Rectal smooth muscle tissue (tissue), 1 donor: ENCODE measurements around the gene RMND5A.
A peak's percentile ranks its signal among the peaks of the same experiment; 100 is the strongest.

Source experiments
- H3K27ac ChIP-seq: one replicate; pipeline ENCODE4 v1.7.0; 2013; ENCODE audit warnings: low read depth, low read length, inconsistent platforms
- H3K27me3 ChIP-seq: one replicate; pipeline ENCODE4 v1.7.0; 2013; ENCODE audit warnings: low read length; ENCODE audit not compliant: control insufficient read depth, insufficient read depth
- H3K36me3 ChIP-seq: one replicate; pipeline ENCODE4 v1.7.0; 2013; ENCODE audit warnings: low read length; ENCODE audit not compliant: control insufficient read depth, insufficient read depth
- H3K4me1 ChIP-seq: one replicate; pipeline ENCODE4 v1.7.0; 2013; ENCODE audit warnings: low read length; ENCODE audit not compliant: control insufficient read depth, insufficient read depth
- H3K4me3 ChIP-seq: one replicate; pipeline ENCODE4 v1.7.0; 2013; ENCODE audit warnings: low read length
- H3K9ac ChIP-seq: one replicate; pipeline ENCODE4 v1.7.0; 2013; ENCODE audit warnings: low read length

Gene RMND5A

GRCh38 chr2:86778957-86779356 lies 58.9 kb downstream of the RMND5A start:
- H3K36me3 ChIP-seq, result no peaks in the 10 kb centered on the region
- no peak overlapping the region for H3K9ac ChIP-seq
- no peaks in the 10 kb centered on the region for H3K27me3 ChIP-seq
- H3K4me3 ChIP-seq, result no peak overlapping the region
- H3K27ac ChIP-seq, result no peak overlapping the region
- no peaks in the 10 kb centered on the region for H3K4me1 ChIP-seq

- Histone ChIP-seq H3K9ac (no peak overlapping the region), H3K4me3 (no peak overlapping the region), H3K36me3 (no peaks in the 10 kb centered on the region), H3K27me3 (no peaks in the 10 kb centered on the region), H3K4me1 (no peaks in the 10 kb centered on the region), H3K27ac (no peak overlapping the region)
Observed at GRCh38 chr2:86779971-86780370, 59.9 kb downstream of the RMND5A start.

- Histone ChIP-seq H3K36me3 (no peaks in the 10 kb centered on the region), H3K27ac (no peak overlapping the region), H3K9ac (no peak overlapping the region), H3K4me1 (no peaks in the 10 kb centered on the region), H3K4me3 (no peak overlapping the region), H3K27me3 (no peaks in the 10 kb centered on the region)
Observed at GRCh38 chr2:86781363-86781762, 61.3 kb downstream of the RMND5A start.

- H3K9ac ChIP-seq, result no peak overlapping the region
- H3K4me1 ChIP-seq, result no peaks in the 10 kb centered on the region
- H3K4me3 ChIP-seq, result no peak overlapping the region
- H3K27me3 ChIP-seq, result peaks cover 3% of the 10 kb centered on the region
- no peaks in the 10 kb centered on the region for H3K36me3 ChIP-seq
- no peak overlapping the region for H3K27ac ChIP-seq
Observed at GRCh38 chr2:86782748-86783147, 62.7 kb downstream of the RMND5A start.

GRCh38 chr2:86783615-86784339 lies 63.7 kb downstream of the RMND5A start:
- Histone ChIP-seq H3K4me3 (no peak overlapping the region), H3K27me3 (peaks cover 3% of the 10 kb centered on the region), H3K4me1 (no peaks in the 10 kb centered on the region), H3K36me3 (no peaks in the 10 kb centered on the region), H3K9ac (no peak overlapping the region), H3K27ac (no peak overlapping the region)

- H3K27ac ChIP-seq, result no peak overlapping the region
- H3K4me1 ChIP-seq, result no peaks in the 10 kb centered on the region
- no peak overlapping the region for H3K4me3 ChIP-seq
- H3K27me3 ChIP-seq, result peaks cover 17% of the 10 kb centered on the region
- H3K9ac ChIP-seq, result no peak overlapping the region
- H3K36me3 ChIP-seq, result no peaks in the 10 kb centered on the region
Observed at GRCh38 chr2:86785456-86785855, 65.4 kb downstream of the RMND5A start.

- Histone ChIP-seq H3K9ac (no peak overlapping the region), H3K36me3 (no peaks in the 10 kb centered on the region), H3K4me3 (no peak overlapping the region), H3K4me1 (no peaks in the 10 kb centered on the region), H3K27me3 (peaks cover 21% of the 10 kb centered on the region), H3K27ac (no peak overlapping the region)
Observed at GRCh38 chr2:86786001-86786536, 66.0 kb downstream of the RMND5A start.

- H3K36me3 ChIP-seq, result no peaks in the 10 kb centered on the region
- no peak overlapping the region for H3K9ac ChIP-seq
- H3K4me1 ChIP-seq, result no peaks in the 10 kb centered on the region
- peaks cover 34% of the 10 kb centered on the region for H3K27me3 ChIP-seq
- no peak overlapping the region for H3K4me3 ChIP-seq
- no peak overlapping the region for H3K27ac ChIP-seq
Observed at GRCh38 chr2:86787736-86788135, 67.6 kb downstream of the RMND5A start.

- no peak overlapping the region for H3K27ac ChIP-seq
Observed at GRCh38 chr2:86788165-86788564, 68.1 kb downstream of the RMND5A start.

GRCh38 chr2:86788881-86789686 lies 69.0 kb downstream of the RMND5A start:
- peaks cover 36% of the 10 kb centered on the region for H3K27me3 ChIP-seq
- no peaks in the 10 kb centered on the region for H3K36me3 ChIP-seq
- H3K4me1 ChIP-seq, result no peaks in the 10 kb centered on the region
- peak overlapping the region; percentile 19 for H3K4me3 ChIP-seq
- H3K9ac ChIP-seq, result no peak overlapping the region
- H3K27ac ChIP-seq, result no peak overlapping the region

More at GRCh38 chr2:86788165-86788564, 68.1 kb downstream of the RMND5A start:
- Histone ChIP-seq H3K4me1 (no peaks in the 10 kb centered on the region), H3K9ac (no peak overlapping the region), H3K27me3 (peaks cover 36% of the 10 kb centered on the region), H3K4me3 (no peak overlapping the region), H3K36me3 (no peaks in the 10 kb centered on the region)

GRCh38 chr2:86789687-86790133 lies 69.6 kb downstream of the RMND5A start:
- Histone ChIP-seq H3K4me1 (no peaks in the 10 kb centered on the region), H3K27ac (no peak overlapping the region), H3K9ac (no peak overlapping the region), H3K36me3 (no peaks in the 10 kb centered on the region), H3K4me3 (no peak overlapping the region), H3K27me3 (peaks cover 36% of the 10 kb centered on the region)

GRCh38 chr2:86790134-86790675 lies 70.1 kb downstream of the RMND5A start:
- H3K27ac ChIP-seq, result no peak overlapping the region
- peaks cover 36% of the 10 kb centered on the region for H3K27me3 ChIP-seq

More at GRCh38 chr2:86790134-86790675, 70.1 kb downstream of the RMND5A start:
- Histone ChIP-seq H3K9ac (no peak overlapping the region), H3K4me3 (no peak overlapping the region), H3K36me3 (no peaks in the 10 kb centered on the region), H3K4me1 (no peaks in the 10 kb centered on the region)
